HepG2 (cell line): Measurements from ENCODE around the gene TRAF4. TPM values are rescaled to one million over a fixed set of nuclear protein-coding genes. Genes with fewer than 3 reads are reported as not detected.
A peak's percentile ranks its signal among the peaks of the same experiment; 100 is the strongest.

Source experiments
- CREM ChIP-seq, 2 experiments: sonication (generic) in 1 of 2; formaldehyde crosslinking in 1 of 2; IDR thresholded peaks; 2 replicates each; pipeline versions ENCODE4 v1.4.0 to v1.6.1; 2016 to 2020; ENCODE audit warnings: antibody characterized with exemption in 1 of 2, mild to moderate bottlenecking in 1 of 2, missing genetic modification reagents in 1 of 2
- FOXP1 ChIP-seq, 2 experiments: fragments of 450-650 bp in 1 of 2; IDR thresholded peaks; 2 replicates each; pipeline ENCODE4 v1.6.1; 2017 to 2018; ENCODE audit warnings: antibody characterized with exemption in 1 of 2
- IKZF5 ChIP-seq: IDR thresholded peaks from 2 replicates; pipeline ENCODE4 v1.6.1; 2018; ENCODE audit warnings: missing genetic modification reagents, mild to moderate bottlenecking, missing compliant biosample characterization
- JDP2 ChIP-seq: sonication (generic); formaldehyde crosslinking; IDR thresholded peaks from 2 replicates; pipeline ENCODE4 v1.8.1; 2022; ENCODE audit warnings: missing genetic modification reagents, borderline replicate concordance
- JUN ChIP-seq: sonication (generic); formaldehyde crosslinking; IDR thresholded peaks from 2 replicates; pipeline ENCODE4 v1.4.0; 2020; ENCODE audit warnings: mild to moderate bottlenecking, missing genetic modification reagents
- KDM6A ChIP-seq: IDR thresholded peaks from 2 replicates; pipeline ENCODE4 v1.6.1; 2016; ENCODE audit warnings: low read depth
- MXI1 ChIP-seq: IDR thresholded peaks from 3 replicates; pipeline ENCODE4 v1.6.1; 2012; ENCODE audit warnings: low read depth, low read length, inconsistent platforms, borderline replicate concordance
- NFYB ChIP-seq: sonication (generic); formaldehyde crosslinking; IDR thresholded peaks from 2 replicates; pipeline ENCODE4 v1.4.0; 2020; ENCODE audit warnings: missing genetic modification reagents
- POLR2G ChIP-seq: fragments of 200-400 bp; formaldehyde crosslinking; IDR thresholded peaks from 2 replicates; pipeline ENCODE4 v1.6.1; 2018; ENCODE audit warnings: mild to moderate bottlenecking, low read depth, low read length, moderate library complexity
- SIX4 ChIP-seq: sonication (generic); formaldehyde crosslinking; IDR thresholded peaks from 2 replicates; pipeline ENCODE4 v1.4.0; 2020; ENCODE audit warnings: missing genetic modification reagents
- SNAPC2 ChIP-seq: sonication (generic); formaldehyde crosslinking; IDR thresholded peaks from 2 replicates; pipeline ENCODE4 v1.8.1; 2022; ENCODE audit warnings: mild to moderate bottlenecking, missing genetic modification reagents
- SNAPC4 ChIP-seq: sonication (generic); formaldehyde crosslinking; IDR thresholded peaks from 2 replicates; pipeline ENCODE4 v1.4.0; 2020; ENCODE audit warnings: mild to moderate bottlenecking, missing genetic modification reagents
- SOX6 ChIP-seq, 2 experiments: fragments of 450-650 bp in 1 of 2; sonication (generic) in 1 of 2; formaldehyde crosslinking in 1 of 2; IDR thresholded peaks; 2 replicates each; pipeline versions ENCODE4 v1.4.0 to v1.6.1; 2017 to 2020; ENCODE audit warnings: antibody characterized with exemption in 1 of 2, mild to moderate bottlenecking in 1 of 2, missing genetic modification reagents in 1 of 2
- TFDP2 ChIP-seq: sonication (generic); formaldehyde crosslinking; IDR thresholded peaks from 2 replicates; pipeline ENCODE4 v1.4.0; 2020; ENCODE audit warnings: missing genetic modification reagents
- ZBTB33 ChIP-seq: sonication (generic); formaldehyde crosslinking; IDR thresholded peaks from 2 replicates; pipeline ENCODE4 v1.4.0; 2020; ENCODE audit warnings: missing genetic modification reagents
- ZFP36L1 ChIP-seq: sonication (generic); formaldehyde crosslinking; IDR thresholded peaks from 2 replicates; pipeline ENCODE4 v1.8.0; 2022; ENCODE audit warnings: mild to moderate bottlenecking, missing genetic modification reagents, moderate library complexity
- ZNF205 ChIP-seq: IDR thresholded peaks from 2 replicates; pipeline ENCODE4 v1.6.1; 2018; ENCODE audit warnings: missing biosample characterization, missing genetic modification reagents
- ZNF33B ChIP-seq: sonication (generic); formaldehyde crosslinking; IDR thresholded peaks from 2 replicates; pipeline ENCODE4 v1.5.1; 2020; ENCODE audit warnings: mild to moderate bottlenecking, missing genetic modification reagents
- ZNF776 ChIP-seq: sonication (generic); formaldehyde crosslinking; IDR thresholded peaks from 2 replicates; pipeline ENCODE4 v1.4.0; 2020; ENCODE audit warnings: mild to moderate bottlenecking, missing genetic modification reagents
- polyA plus RNA-seq, 8 experiments: library from polyadenylated mRNA; depleted of rRNA in 3 of 8; stranded (reverse) in 7 of 8; unstranded in 1 of 8; fragments of >200 nt; fragmentation: Illumina TruSeq in 4 of 8; extraction: Trizol in 4 of 8; gene quantifications; 2 replicates each; pipeline versions ENCODE4 v1.2.1 to v1.2.3, GENCODE V29; 2011 to 2016; ENCODE audit warnings: low read depth in 4 of 8, missing spikeins in 1 of 8, mixed read lengths in 1 of 8; ENCODE audit not compliant: insufficient read depth in 1 of 8
- total RNA-seq, 5 experiments: library from RNA; depleted of rRNA; stranded (reverse); fragments of >200 nt; fragmentation: Illumina TruSeq; extraction: Trizol; gene quantifications; 2 replicates each; pipeline ENCODE4 v1.2.3, GENCODE V29; 2016; ENCODE audit warnings: low read depth in 1 of 5

Gene TRAF4
- total and polyA plus RNA-seq, 2 of the 13 experiments (the other 11 are each of a cell fraction or from before 2014, with no cell fraction given), result 86.0 to 89.9 TPM

- 0 out of 2 replicates have a peak, but pooled peaks have one; percentile 19 for TF ChIP-seq JUN (CRISPR knock-in tag)
- TF ChIP-seq CREM (IDR thresholded peaks at IDR 0.05), result peak; percentile 58; the same call in 1 of the 2 replicates
- no peak for TF ChIP-seq CREM (CRISPR knock-in tag; IDR thresholded peaks at IDR 0.05)
- peak; percentile 26; the same call in 1 of the 2 replicates for TF ChIP-seq SNAPC4 (CRISPR knock-in tag)
- no peak for TF ChIP-seq FOXP1 (IDR thresholded peaks at IDR 0.05)
- TF ChIP-seq FOXP1 (CRISPR knock-in tag; IDR thresholded peaks at IDR 0.05), result peak; percentile 62
- TF ChIP-seq KDM6A, result peak; percentile 85
- peak; percentile 97 for TF ChIP-seq SNAPC2
- TF ChIP-seq MXI1, result peak; percentile 95; the same call in 2 of the 3 replicates
- TF ChIP-seq NFYB (CRISPR knock-in tag), result peak; percentile 37; the same call in 1 of the 2 replicates
- peak; percentile 88 for TF ChIP-seq POLR2G
- peak; percentile 88 for TF ChIP-seq IKZF5 (CRISPR knock-in tag)
- TF ChIP-seq ZFP36L1 (CRISPR knock-in tag), result 0 out of 2 replicates have a peak, but pooled peaks have one; percentile 34
- peak; percentile 34; the same call in 1 of the 2 replicates for TF ChIP-seq TFDP2 (CRISPR knock-in tag)
- TF ChIP-seq JDP2 (CRISPR knock-in tag), result no peak
- TF ChIP-seq SIX4 (CRISPR knock-in tag), result peak; percentile 72
- TF ChIP-seq ZNF33B, result 0 out of 2 replicates have a peak, but pooled peaks have one; percentile 63
- TF ChIP-seq SOX6 (IDR thresholded peaks at IDR 0.05), result no peak
- peak; percentile 94 for TF ChIP-seq SOX6 (CRISPR knock-in tag; IDR thresholded peaks at IDR 0.05)
- peak; percentile 75 for TF ChIP-seq ZNF205 (CRISPR knock-in tag)
- 0 out of 2 replicates have a peak, but pooled peaks have one; percentile 34 for TF ChIP-seq ZNF776 (CRISPR knock-in tag)
- TF ChIP-seq ZBTB33 (CRISPR knock-in tag), result peak; percentile 45; the same call in 1 of the 2 replicates
Measured at GRCh38 chr17:28698253-28698941, 45.4 kb upstream of the TRAF4 start (continued).
